ENCODE measurements around the gene EFEMP1. TPM values are rescaled to one million over a fixed set of nuclear protein-coding genes. Genes with fewer than 3 reads are reported as not detected.

The EFEMP1 gene
- total RNA-seq, 3 donors from 2014 or later (not counting 1 experiment from before 2014, with no cell fraction given): not detected

GRCh38 chr2:55896633-55897032 lies 26.9 kb downstream of the EFEMP1 start:
- no peaks in the 10 kb centered on the region for H3K4me1 ChIP-seq (ENCODE audit: control insufficient read depth, insufficient read depth, low read length)
- no peaks in the 10 kb centered on the region for H3K27me3 ChIP-seq (ENCODE audit: control insufficient read depth, insufficient read depth, low read length)
- no peaks in the 10 kb centered on the region for H3K36me3 Mint-ChIP-seq
- H3K9me3 ChIP-seq (ENCODE audit: control insufficient read depth, insufficient read depth, low read length): peaks cover 6% of the 10 kb centered on the region
- peaks cover 3 to 4% of the 10 kb centered on the region in 2 donors for H3K9me3 Mint-ChIP-seq
- H3K4me3 Mint-ChIP-seq: no peak overlapping the region
- no peaks in the 10 kb centered on the region for H3K4me1 Mint-ChIP-seq
- intact Hi-C loops (cut with micrococcal nuclease): no loop called here
- H3K27me3 Mint-ChIP-seq (ENCODE audit: low read depth in 2 of 2): no peaks in the 10 kb centered on the region
- no peak for DNase-seq
- H3K27ac ChIP-seq (ENCODE audit: low read length): no peak overlapping the region
- H3K4me3 ChIP-seq (ENCODE audit: low read length): no peak overlapping the region
- TF ChIP-seq CTCF (IDR thresholded peaks at IDR 0.05): no peak
- no peaks in the 10 kb centered on the region for H3K36me3 ChIP-seq (ENCODE audit: control insufficient read depth, insufficient read depth, low read length)
- no peak overlapping the region for H3K27ac Mint-ChIP-seq
- no peak for ATAC-seq

- H3K4me3 ChIP-seq (ENCODE audit: low read length): no peak overlapping the region
- no peaks in the 10 kb centered on the region for H3K36me3 Mint-ChIP-seq
- DNase-seq (no peak), ATAC-seq (no peak)
- H3K27ac Mint-ChIP-seq: no peak overlapping the region
- no peak overlapping the region for H3K27ac ChIP-seq (ENCODE audit: low read length)
- WGBS (ENCODE audit: insufficient coverage): no CpG with 5 or more reads among the region's 2 CpGs
- no peaks in the 10 kb centered on the region for H3K27me3 ChIP-seq (ENCODE audit: control insufficient read depth, insufficient read depth, low read length)
- H3K27me3 Mint-ChIP-seq (ENCODE audit: low read depth in 2 of 2): no peaks in the 10 kb centered on the region
- H3K4me1 ChIP-seq (ENCODE audit: control insufficient read depth, insufficient read depth, low read length): no peaks in the 10 kb centered on the region
- intact Hi-C loops (cut with micrococcal nuclease): no loop called here
- no peaks in the 10 kb centered on the region for H3K4me1 Mint-ChIP-seq
- H3K9me3 Mint-ChIP-seq: peaks cover 0 to 2% of the 10 kb centered on the region in 2 donors
- no peak overlapping the region for H3K4me3 Mint-ChIP-seq
- no peaks in the 10 kb centered on the region for H3K36me3 ChIP-seq (ENCODE audit: control insufficient read depth, insufficient read depth, low read length)
- H3K9me3 ChIP-seq (ENCODE audit: control insufficient read depth, insufficient read depth, low read length): peaks cover 3% of the 10 kb centered on the region
- no peak for TF ChIP-seq CTCF (IDR thresholded peaks at IDR 0.05)
These were observed 28.9 kb downstream of the EFEMP1 start for GRCh38 chr2:55894720-55895119.

DNA sequence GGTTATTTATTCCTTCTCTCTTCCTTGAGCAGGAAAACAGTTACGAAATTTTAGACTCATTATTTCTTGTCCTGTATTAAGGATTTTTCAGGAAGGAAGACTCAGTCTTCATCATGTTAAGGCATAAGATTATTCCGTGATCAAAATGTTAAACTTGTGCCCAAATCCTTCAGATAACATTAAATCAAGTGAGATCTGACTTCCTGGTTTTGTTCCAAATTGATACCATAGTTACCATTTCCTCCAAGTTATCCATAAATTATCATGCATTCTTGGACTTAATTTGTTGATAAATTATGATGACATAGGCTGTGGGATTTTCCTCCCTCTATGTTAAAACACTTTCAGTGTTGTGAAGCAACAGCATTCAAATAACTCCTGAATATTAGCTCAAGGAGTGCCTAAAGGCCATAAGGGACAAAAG lies 31.9 kb downstream of the EFEMP1 start:
- 0% methylated on average over 1 of the region's 2 CpGs for WGBS (ENCODE audit: insufficient coverage)
- Histone ChIP-seq H3K27ac (ENCODE audit: low read length) (no peak overlapping the region), H3K9me3 (ENCODE audit: control insufficient read depth, insufficient read depth, low read length) (peaks cover 3% of the 10 kb centered on the region), H3K4me3 (ENCODE audit: low read length) (no peak overlapping the region), H3K27me3 (ENCODE audit: control insufficient read depth, insufficient read depth, low read length) (no peaks in the 10 kb centered on the region), H3K4me1 (ENCODE audit: control insufficient read depth, insufficient read depth, low read length) (no peaks in the 10 kb centered on the region), H3K36me3 (ENCODE audit: control insufficient read depth, insufficient read depth, low read length) (no peaks in the 10 kb centered on the region)
- peaks cover 0 to 2% of the 10 kb centered on the region in 2 donors for H3K9me3 Mint-ChIP-seq
- H3K27me3 Mint-ChIP-seq (ENCODE audit: low read depth in 2 of 2): no peaks in the 10 kb centered on the region
- no peak overlapping the region for H3K27ac Mint-ChIP-seq
- H3K4me1 Mint-ChIP-seq: no peaks in the 10 kb centered on the region
- TF ChIP-seq CTCF (IDR thresholded peaks at IDR 0.05): no peak
- no peak overlapping the region for H3K4me3 Mint-ChIP-seq
- intact Hi-C loops (cut with micrococcal nuclease): no loop called here
- H3K36me3 Mint-ChIP-seq: no peaks in the 10 kb centered on the region
- no peak for DNase-seq
- no peak for ATAC-seq

GRCh38 chr2:55888936-55889335 lies 34.6 kb downstream of the EFEMP1 start:
- 90% methylated on average over 3 of the region's 3 CpGs for WGBS (ENCODE audit: insufficient coverage)
- H3K27me3 Mint-ChIP-seq (ENCODE audit: low read depth in 2 of 2): no peaks in the 10 kb centered on the region
- Histone ChIP-seq H3K4me3 (ENCODE audit: low read length) (no peak overlapping the region), H3K9me3 (ENCODE audit: control insufficient read depth, insufficient read depth, low read length) (no peaks in the 10 kb centered on the region), H3K27me3 (ENCODE audit: control insufficient read depth, insufficient read depth, low read length) (no peaks in the 10 kb centered on the region), H3K36me3 (ENCODE audit: control insufficient read depth, insufficient read depth, low read length) (no peaks in the 10 kb centered on the region), H3K4me1 (ENCODE audit: control insufficient read depth, insufficient read depth, low read length) (no peaks in the 10 kb centered on the region), H3K27ac (ENCODE audit: low read length) (no peak overlapping the region)
- H3K36me3 Mint-ChIP-seq: no peaks in the 10 kb centered on the region
- TF ChIP-seq CTCF (IDR thresholded peaks at IDR 0.05): no peak
- no peak for ATAC-seq
- H3K27ac Mint-ChIP-seq: no peak overlapping the region
- no peaks in the 10 kb centered on the region for H3K4me1 Mint-ChIP-seq
- DNase-seq: no peak
- H3K9me3 Mint-ChIP-seq: peaks cover 0 to 4% of the 10 kb centered on the region in 2 donors
- no peak overlapping the region for H3K4me3 Mint-ChIP-seq
- intact Hi-C loops (cut with micrococcal nuclease): no loop called here
